Adrenal gland (tissue), 5 donors: ENCODE results near the gene DNAH17.

ENCODE experiments used
- CTCF ChIP-seq, 6 experiments: fragments of 450-650 bp in 4 of 6; fragments of 200-600 bp in 2 of 6; sonication (generic) in 1 of 6; IDR thresholded peaks; 1 replicate in 5 of 6; 2 replicates in 1 of 6; pipeline versions ENCODE4 v1.5.1 to v1.8.0; 2016 to 2021; ENCODE audit warnings: antibody characterized with exemption in 6 of 6, mild to moderate bottlenecking in 2 of 6, moderate library complexity in 1 of 6
- POLR2A ChIP-seq, 2 donors: fragments of 450-650 bp; IDR thresholded peaks; one replicate each; pipeline ENCODE4 v1.6.1; 2017; ENCODE audit warnings: antibody characterized with exemption in 2 of 2, mild to moderate bottlenecking in 2 of 2, moderate library complexity in 1 of 2
- donor health status: DM: no; HTN: no; CAD: no.

GRCh38 chr17:78607038-78607437 lies 29.8 kb upstream of the DNAH17 start:
- TF ChIP-seq CTCF (IDR thresholded peaks at IDR 0.05), result no peak
- no peak for TF ChIP-seq POLR2A (IDR thresholded peaks at IDR 0.05)
